ENCODE measurements around the gene CFAP46. TPM values are rescaled to one million over a fixed set of nuclear protein-coding genes. Genes with fewer than 3 reads are reported as not detected.

Gene CFAP46
- total and polyA plus RNA-seq, 2 donors from 2014 or later: 3.8 to 8.3 TPM

DNA sequence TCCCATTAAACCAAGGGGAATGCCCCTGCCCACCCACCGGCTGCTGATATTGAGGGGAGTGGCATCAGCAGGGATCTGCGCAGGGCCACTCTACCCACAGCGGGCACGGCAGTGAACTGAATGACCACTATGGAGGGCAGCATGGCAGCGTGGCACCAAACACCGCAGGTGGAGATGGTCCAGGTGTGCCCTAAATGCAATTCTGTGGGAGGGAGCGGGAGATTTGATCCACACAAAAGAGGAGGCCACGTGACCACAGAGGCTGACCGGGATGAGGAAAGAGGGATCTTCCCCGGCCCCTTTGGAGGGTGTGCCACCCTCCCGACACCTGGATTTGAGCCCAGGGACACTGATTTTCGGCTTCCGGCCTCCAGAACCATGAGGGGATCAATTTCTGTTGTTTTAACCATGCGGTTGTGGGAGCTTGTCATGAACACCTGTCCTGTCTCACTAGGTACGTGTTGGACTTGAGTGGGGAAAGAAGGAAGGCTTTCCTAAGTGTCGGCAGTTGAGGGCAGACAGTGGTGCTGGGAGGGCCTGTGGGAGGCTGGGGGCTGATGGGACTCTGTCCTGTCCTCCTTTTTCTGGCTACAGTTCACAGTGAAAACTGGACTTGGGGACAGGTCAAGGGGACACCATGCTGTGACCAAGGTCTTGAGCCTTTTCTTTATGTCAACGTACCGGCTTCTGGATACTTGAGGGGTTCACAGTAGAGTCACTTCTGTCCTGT lies 66.1 kb downstream of the CFAP46 start:
- Histone ChIP-seq H3K27me3 (ENCODE audit: control insufficient read depth, insufficient read depth, low read length) (no peaks in the 10 kb centered on the region), H3K4me3 (ENCODE audit: low read length in 3 of 3) (no peak overlapping the region), H3K4me1 (ENCODE audit: control insufficient read depth in 2 of 3, insufficient read depth in 2 of 3, low read depth in 1 of 3, low read length in 3 of 3) (peaks cover 0 to 2% (median 0%) of the 10 kb centered on the region in 3 donors), H3K9ac (ENCODE audit: low read length in 3 of 3) (no peak overlapping the region), H3K36me3 (ENCODE audit: control insufficient read depth in 2 of 3, insufficient read depth in 3 of 3, low read length in 3 of 3) (no peaks in the 10 kb centered on the region), H3K9me3 (ENCODE audit: control insufficient read depth in 2 of 3, insufficient read depth in 1 of 3, low read length in 3 of 3) (peaks cover 0 to 6% (median 0%) of the 10 kb centered on the region in 3 donors), H3K27ac (ENCODE audit: low read depth in 2 of 2, low read length in 2 of 2) (no peak overlapping the region)
- TF ChIP-seq, protein P1, sequence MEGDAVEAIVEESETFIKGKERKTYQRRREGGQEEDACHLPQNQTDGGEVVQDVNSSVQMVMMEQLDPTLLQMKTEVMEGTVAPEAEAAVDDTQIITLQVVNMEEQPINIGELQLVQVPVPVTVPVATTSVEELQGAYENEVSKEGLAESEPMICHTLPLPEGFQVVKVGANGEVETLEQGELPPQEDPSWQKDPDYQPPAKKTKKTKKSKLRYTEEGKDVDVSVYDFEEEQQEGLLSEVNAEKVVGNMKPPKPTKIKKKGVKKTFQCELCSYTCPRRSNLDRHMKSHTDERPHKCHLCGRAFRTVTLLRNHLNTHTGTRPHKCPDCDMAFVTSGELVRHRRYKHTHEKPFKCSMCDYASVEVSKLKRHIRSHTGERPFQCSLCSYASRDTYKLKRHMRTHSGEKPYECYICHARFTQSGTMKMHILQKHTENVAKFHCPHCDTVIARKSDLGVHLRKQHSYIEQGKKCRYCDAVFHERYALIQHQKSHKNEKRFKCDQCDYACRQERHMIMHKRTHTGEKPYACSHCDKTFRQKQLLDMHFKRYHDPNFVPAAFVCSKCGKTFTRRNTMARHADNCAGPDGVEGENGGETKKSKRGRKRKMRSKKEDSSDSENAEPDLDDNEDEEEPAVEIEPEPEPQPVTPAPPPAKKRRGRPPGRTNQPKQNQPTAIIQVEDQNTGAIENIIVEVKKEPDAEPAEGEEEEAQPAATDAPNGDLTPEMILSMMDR (IDR thresholded peaks at IDR 0.05; ENCODE audit: borderline replicate concordance, extremely low read depth, insufficient read depth): no peak
- FAIRE-seq: no peak
- peak in 2 of 5 donors; percentile 5 to 51 for DNase-seq
- intact Hi-C loops (cut with DNase I): no loop called here

DNA sequence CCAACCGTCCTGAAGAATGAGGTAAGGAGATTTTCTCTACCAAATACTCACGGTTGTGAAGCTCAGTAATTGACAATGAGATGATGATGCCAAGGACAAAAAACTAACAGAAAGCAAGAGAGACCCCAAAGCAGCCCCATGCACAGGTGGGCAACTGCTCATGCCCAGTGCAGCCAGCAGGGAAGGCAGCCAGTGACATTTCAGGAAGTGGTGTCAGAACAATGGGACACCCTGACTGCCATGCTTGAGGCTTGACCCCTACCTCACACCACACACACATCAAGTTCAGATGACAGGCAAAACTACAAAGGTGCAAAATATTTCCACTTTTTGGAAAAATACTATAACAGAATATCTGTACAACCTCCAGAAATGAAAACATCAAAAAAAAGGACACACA lies 66.9 kb downstream of the CFAP46 start:
- Histone ChIP-seq H3K4me1 (ENCODE audit: control insufficient read depth in 2 of 3, insufficient read depth in 2 of 3, low read depth in 1 of 3, low read length in 3 of 3) (peaks cover 0 to 2% (median 0%) of the 10 kb centered on the region in 3 donors), H3K4me3 (ENCODE audit: low read length in 3 of 3) (no peak overlapping the region), H3K27me3 (ENCODE audit: control insufficient read depth, insufficient read depth, low read length) (no peaks in the 10 kb centered on the region), H3K36me3 (ENCODE audit: control insufficient read depth in 2 of 3, insufficient read depth in 3 of 3, low read length in 3 of 3) (no peaks in the 10 kb centered on the region), H3K27ac (ENCODE audit: low read depth in 2 of 2, low read length in 2 of 2) (no peak overlapping the region), H3K9ac (ENCODE audit: low read length in 3 of 3) (no peak overlapping the region), H3K9me3 (ENCODE audit: control insufficient read depth in 2 of 3, insufficient read depth in 1 of 3, low read length in 3 of 3) (peaks cover 0 to 6% (median 0%) of the 10 kb centered on the region in 3 donors)
- DNase-seq: peak in 1 of 5 donors; percentile 13
- intact Hi-C loops (cut with DNase I): no loop called here
- FAIRE-seq: no peak
- TF ChIP-seq, protein P1 (IDR thresholded peaks at IDR 0.05; ENCODE audit: borderline replicate concordance, extremely low read depth, insufficient read depth): no peak

DNA sequence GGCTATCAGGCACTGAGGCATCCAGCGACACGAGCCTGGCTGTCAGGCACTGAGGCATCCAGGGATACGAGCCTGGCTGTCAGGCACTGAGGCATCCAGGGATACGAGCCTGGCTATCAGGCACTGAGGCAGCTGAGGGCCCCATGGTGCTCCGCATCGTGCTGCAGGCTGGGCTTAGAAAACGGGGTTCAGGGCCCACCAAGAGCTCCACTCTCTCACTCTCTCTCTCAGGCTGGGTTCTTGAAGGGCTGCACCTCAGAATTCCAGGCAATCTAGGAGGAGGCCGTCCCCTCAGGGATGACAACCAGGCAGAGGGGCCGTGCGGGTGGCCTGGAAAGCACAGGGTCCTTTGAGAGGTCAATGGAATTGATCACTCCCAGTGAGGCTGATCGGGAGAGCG lies 69.0 kb downstream of the CFAP46 start:
- Histone ChIP-seq H3K36me3 (ENCODE audit: control insufficient read depth in 2 of 3, insufficient read depth in 3 of 3, low read length in 3 of 3) (no peaks in the 10 kb centered on the region), H3K27me3 (ENCODE audit: control insufficient read depth, insufficient read depth, low read length) (no peaks in the 10 kb centered on the region), H3K9me3 (ENCODE audit: control insufficient read depth in 2 of 3, insufficient read depth in 1 of 3, low read length in 3 of 3) (peaks cover 0 to 6% (median 0%) of the 10 kb centered on the region in 3 donors), H3K4me1 (ENCODE audit: control insufficient read depth in 2 of 3, insufficient read depth in 2 of 3, low read depth in 1 of 3, low read length in 3 of 3) (no peaks in the 10 kb centered on the region), H3K9ac (ENCODE audit: low read length in 3 of 3) (no peak overlapping the region), H3K4me3 (ENCODE audit: low read length in 3 of 3) (no peak overlapping the region), H3K27ac (ENCODE audit: low read depth in 2 of 2, low read length in 2 of 2) (no peak overlapping the region)
- TF ChIP-seq, protein P1 (IDR thresholded peaks at IDR 0.05; ENCODE audit: borderline replicate concordance, extremely low read depth, insufficient read depth): no peak
- intact Hi-C loops (cut with DNase I): no loop called here
- DNase-seq: peak in 2 of 5 donors; percentile 6 to 35
- no peak for FAIRE-seq
